Breast epithelium (tissue), 3 donors: Measurements from ENCODE around the gene TFPI2.

Experiments
- POLR2A ChIP-seq: fragments of 450-650 bp; IDR thresholded peaks from one replicate; pipeline ENCODE4 v1.6.1; 2016; ENCODE audit warnings: antibody characterized with exemption, mild to moderate bottlenecking, moderate library complexity
- POLR2AphosphoS5 ChIP-seq, 3 donors: sonication (generic); formaldehyde crosslinking; IDR thresholded peaks; one replicate each; pipeline ENCODE4 v1.6.1; 2017; ENCODE audit warnings: antibody characterized with exemption in 3 of 3
- TF ChIP-seq, protein P1 (sequence below), 3 donors: fragments of 450-650 bp; IDR thresholded peaks; one replicate each; pipeline ENCODE4 v1.5.1; 2016 to 2017; ENCODE audit warnings: antibody characterized with exemption in 3 of 3, mild to moderate bottlenecking in 3 of 3, moderate library complexity in 3 of 3

DNA sequence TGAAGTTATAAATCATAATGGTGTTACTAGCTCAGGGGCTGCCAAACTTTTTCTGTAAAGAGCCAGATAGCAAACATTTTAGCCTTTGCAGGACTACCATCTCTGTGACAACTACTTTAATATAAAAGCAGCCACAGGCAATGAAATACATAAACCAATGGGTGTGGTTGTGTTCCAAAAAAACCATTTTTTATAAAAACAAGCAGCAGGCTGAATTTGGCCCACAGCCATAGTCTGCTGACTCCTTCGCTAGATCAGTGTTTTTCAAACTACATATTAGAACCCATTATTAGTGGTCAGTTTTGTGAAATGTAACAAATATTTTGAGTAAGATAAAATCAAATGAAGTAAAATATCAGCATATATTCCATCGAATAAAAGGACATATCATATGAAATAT is 44.5 kb upstream of the TFPI2 start:
- TF ChIP-seq, protein P1, sequence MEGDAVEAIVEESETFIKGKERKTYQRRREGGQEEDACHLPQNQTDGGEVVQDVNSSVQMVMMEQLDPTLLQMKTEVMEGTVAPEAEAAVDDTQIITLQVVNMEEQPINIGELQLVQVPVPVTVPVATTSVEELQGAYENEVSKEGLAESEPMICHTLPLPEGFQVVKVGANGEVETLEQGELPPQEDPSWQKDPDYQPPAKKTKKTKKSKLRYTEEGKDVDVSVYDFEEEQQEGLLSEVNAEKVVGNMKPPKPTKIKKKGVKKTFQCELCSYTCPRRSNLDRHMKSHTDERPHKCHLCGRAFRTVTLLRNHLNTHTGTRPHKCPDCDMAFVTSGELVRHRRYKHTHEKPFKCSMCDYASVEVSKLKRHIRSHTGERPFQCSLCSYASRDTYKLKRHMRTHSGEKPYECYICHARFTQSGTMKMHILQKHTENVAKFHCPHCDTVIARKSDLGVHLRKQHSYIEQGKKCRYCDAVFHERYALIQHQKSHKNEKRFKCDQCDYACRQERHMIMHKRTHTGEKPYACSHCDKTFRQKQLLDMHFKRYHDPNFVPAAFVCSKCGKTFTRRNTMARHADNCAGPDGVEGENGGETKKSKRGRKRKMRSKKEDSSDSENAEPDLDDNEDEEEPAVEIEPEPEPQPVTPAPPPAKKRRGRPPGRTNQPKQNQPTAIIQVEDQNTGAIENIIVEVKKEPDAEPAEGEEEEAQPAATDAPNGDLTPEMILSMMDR (IDR thresholded peaks at IDR 0.05): no peak
- TF ChIP-seq POLR2A (no peak), POLR2AphosphoS5 (IDR thresholded peaks at IDR 0.05) (no peak)
